ENCODE data around the gene PSG7. TPM values are rescaled to one million over a fixed set of nuclear protein-coding genes. Genes with fewer than 3 reads are reported as not detected.
A peak's percentile ranks its signal among the peaks of the same experiment; 100 is the strongest.
"Not testable (repeated sequence)": the region's sequence is repeated elsewhere in the genome, so short reads cannot be mapped to it uniquely, and the experiment has no call there.

PSG7 gene
- under 1 TPM in 1 of 3 donors, not detected in 2; 0.35 TPM for polyA plus RNA-seq (ENCODE audit: insufficient read length in 3 of 3)

DNA sequence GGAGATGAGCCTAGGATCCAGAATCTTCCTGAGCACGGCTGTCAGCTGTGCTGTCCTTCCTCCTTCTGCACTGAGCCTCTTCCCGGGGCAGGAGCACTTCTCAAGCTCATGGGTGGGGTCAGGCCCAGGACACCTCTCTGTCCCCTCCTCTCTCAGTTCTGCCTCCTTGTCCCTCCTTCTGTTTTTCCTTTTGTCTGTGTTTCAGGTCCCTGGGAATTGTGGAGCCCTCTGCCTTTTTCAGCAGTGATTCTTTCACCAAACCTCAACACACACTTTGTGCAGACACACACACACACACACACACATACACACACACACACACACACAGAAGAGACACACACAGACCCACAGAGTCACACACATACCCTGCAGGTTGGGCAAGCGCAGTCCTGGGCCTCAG, at the start of gene PSG7:
Gene PSG7 (minus strand): TSS at position 101 of the 400 bp plus-strand sequence. CDS start 131 bp downstream, outside the sequence.
- DNase-seq (ENCODE audit: low read depth in 3 of 3, low spot score in 2 of 3): not testable (repeated sequence)

- no peak for DNase-seq (ENCODE audit: low read depth in 3 of 3, low spot score in 2 of 3)
Measured at GRCh38 chr19:42985588-42985987, 48.6 kb upstream of the PSG7 start.

- DNase-seq (ENCODE audit: low read depth in 3 of 3, low spot score in 2 of 3): not testable (repeated sequence)
Measured at GRCh38 chr19:42982111-42982510, 45.1 kb upstream of the PSG7 start.

- DNase-seq (ENCODE audit: low read depth in 3 of 3, low spot score in 2 of 3): not testable (repeated sequence)
Measured at GRCh38 chr19:42971451-42971850, 34.4 kb upstream of the PSG7 start.

DNA sequence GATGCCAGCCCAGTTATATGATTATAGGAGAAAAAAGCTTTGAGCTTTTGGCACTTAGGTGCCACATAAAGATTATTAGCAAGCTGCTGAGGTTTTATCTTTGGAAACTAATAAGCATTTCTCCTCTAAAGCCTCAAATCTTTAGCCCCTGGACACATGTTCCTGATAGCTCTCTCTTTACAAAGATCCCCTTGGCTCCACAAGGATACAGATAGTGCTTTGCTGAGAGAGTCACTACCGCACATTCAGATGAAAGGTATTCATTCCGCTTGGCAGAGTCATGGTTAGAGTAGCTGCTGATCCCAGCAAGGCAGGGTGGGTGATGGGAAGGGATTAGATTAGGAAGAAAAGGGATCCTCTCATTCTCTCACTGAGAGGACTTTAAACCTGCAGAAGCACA, 28.2 kb upstream of the PSG7 start:
- DNase-seq (ENCODE audit: low read depth in 3 of 3, low spot score in 2 of 3): no peak

DNA sequence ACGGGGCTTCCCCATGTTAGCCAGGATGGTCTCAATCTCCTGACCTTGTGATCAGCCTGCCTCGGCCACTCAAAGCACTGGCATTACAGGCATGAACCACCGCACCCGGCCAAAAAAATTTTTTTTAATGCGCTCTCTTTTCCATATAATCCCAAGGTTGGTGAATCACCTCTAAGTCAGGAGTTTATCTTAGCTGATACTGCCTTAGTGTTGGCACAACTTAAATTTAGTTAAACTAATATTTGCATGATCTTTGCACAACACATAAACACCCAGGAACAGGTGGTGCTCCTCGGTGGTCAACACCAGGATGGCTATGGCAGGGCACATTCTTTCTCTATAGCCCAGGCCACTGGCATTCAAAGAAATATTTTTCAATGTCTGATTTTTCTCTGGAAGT, 24.1 kb upstream of the PSG7 start:
- DNase-seq (ENCODE audit: low read depth in 3 of 3, low spot score in 2 of 3): no peak

DNA sequence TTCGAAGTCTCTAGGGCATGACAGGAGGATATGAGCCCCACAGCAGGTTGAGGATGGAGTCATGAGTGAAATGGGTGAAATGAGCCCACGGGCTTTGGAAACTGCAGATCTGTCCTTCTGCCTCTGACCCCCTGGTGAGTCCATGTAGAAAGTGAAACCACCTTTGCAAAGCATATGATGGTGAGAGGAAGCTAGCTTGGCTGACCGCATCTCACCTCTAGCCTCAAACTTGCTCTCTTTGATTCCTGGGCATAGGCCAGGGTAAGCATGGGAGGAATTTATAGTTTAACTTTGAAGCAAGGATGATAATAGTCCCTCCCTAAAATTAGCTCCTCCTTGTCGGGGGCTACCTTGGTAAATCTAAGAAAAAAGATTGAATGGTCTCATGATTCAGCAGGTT, 15.1 kb upstream of the PSG7 start:
- not testable (repeated sequence) for DNase-seq (ENCODE audit: low read depth in 3 of 3, low spot score in 2 of 3)

DNA sequence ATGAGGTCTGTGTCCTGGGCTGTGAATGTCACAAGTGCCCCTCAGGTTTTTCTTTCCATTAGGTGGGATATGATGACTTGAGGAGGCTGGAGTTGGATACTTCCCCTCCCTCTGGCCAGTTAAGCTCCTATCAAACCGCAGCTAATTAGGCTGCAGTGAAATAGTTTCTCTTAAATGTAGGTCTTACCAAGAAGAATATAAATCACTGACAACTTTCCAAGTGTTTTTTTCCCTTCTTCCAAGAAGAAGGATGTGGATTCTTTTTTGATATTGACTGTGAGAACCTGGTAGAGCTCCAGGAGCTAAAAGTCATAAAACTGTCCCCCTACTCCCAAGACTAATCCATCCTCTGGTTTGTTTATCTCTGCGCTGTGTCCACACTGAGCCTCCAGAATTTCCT, 14.5 kb upstream of the PSG7 start:
- peak in 1 of 3 donors; percentile 6 for DNase-seq (ENCODE audit: low read depth in 3 of 3, low spot score in 2 of 3)

DNA sequence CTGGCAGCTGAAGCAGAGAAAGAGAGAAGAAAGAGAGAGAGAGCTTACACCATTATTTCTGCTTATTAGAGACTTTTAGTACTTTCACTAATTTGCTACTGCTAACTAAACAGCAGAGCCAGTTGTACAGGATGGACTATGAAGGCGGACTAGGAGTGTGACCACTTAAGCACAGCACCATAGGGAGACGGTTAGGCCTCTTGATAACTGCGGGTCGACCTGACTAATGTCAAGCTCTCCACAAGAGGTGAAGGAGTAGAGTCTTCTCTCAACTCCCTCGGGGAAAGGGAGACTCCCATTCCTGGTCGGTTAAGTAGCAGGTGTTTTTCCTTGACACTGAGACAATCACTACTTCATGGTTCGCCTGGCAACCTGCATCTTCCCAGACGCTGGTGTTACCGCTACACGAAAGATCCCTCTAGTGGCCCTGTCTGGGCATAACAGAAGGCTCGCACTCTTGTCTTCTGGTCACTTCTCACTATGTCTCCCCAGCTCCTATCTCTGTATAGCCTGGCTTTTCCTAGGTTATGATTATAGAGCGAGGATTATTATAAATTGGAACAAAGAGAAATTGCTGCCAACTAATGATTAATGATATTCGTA, 5.3 kb upstream of the PSG7 start:
- no peak for DNase-seq (ENCODE audit: low read depth in 3 of 3, low spot score in 2 of 3)

GRCh38 chr19:42934726-42935125, 2.3 kb downstream of the PSG7 start:
- DNase-seq (ENCODE audit: low read depth in 3 of 3, low spot score in 2 of 3): not testable (repeated sequence)

DNA sequence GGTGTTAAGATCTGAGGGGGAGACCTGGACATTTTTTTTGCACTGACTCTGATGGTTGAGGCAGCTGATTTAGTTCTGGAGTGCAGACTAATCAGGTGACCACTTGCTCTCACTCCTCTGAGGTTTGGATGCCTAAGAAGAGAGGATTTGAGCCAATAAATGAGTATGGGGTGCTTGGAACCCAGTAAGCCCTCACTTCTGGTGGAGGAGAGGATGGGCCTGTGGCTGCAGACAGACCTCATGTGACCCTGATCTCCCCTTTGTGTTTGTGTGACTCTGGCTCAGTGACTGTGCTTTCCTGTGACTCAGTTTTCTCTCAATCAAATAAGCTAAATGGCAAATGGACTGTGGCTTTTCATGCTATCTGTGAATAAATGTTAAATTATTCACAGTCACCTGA, 2.8 kb downstream of the PSG7 start:
- not testable (repeated sequence) for DNase-seq (ENCODE audit: low read depth in 3 of 3, low spot score in 2 of 3)

GRCh38 chr19:42933412-42933811, 3.6 kb downstream of the PSG7 start:
- not testable (repeated sequence) for DNase-seq (ENCODE audit: low read depth in 3 of 3, low spot score in 2 of 3)

GRCh38 chr19:42932485-42933101, 4.4 kb downstream of the PSG7 start:
- DNase-seq (ENCODE audit: low read depth in 3 of 3, low spot score in 2 of 3): not testable (repeated sequence)

- DNase-seq (ENCODE audit: low read depth in 3 of 3, low spot score in 2 of 3): not testable (repeated sequence)
Measured at GRCh38 chr19:42930214-42930613, 6.8 kb downstream of the PSG7 start.

DNA sequence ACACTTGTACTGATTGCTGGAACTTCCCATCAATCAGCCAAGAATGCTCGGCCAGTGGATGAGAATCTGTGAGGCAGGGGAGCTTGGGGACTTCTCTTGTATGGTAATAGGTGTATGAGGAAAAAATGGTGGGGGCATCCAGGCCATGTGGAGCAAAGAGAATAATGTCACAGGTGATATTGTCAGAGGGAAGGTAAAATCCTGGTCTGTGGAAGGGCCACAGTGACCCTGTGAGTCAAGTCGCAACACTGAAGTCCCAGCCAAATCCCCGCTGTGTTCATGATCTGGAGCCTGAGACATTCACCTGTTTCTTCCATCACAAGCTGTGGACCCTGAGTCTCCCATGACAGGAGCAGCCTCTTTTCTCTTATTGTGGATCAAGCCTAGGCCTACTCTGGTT, 8.1 kb downstream of the PSG7 start:
- no peak for DNase-seq (ENCODE audit: low read depth in 3 of 3, low spot score in 2 of 3)

- no peak for DNase-seq (ENCODE audit: low read depth in 3 of 3, low spot score in 2 of 3)
Measured at GRCh38 chr19:42926781-42927180, 10.2 kb downstream of the PSG7 start.

GRCh38 chr19:42923106-42923505, 13.9 kb downstream of the PSG7 start:
- not testable (repeated sequence) for DNase-seq (ENCODE audit: low read depth in 3 of 3, low spot score in 2 of 3)

GRCh38 chr19:42920971-42921370, 16.0 kb downstream of the PSG7 start:
- DNase-seq (ENCODE audit: low read depth in 3 of 3, low spot score in 2 of 3): not testable (repeated sequence)

DNA sequence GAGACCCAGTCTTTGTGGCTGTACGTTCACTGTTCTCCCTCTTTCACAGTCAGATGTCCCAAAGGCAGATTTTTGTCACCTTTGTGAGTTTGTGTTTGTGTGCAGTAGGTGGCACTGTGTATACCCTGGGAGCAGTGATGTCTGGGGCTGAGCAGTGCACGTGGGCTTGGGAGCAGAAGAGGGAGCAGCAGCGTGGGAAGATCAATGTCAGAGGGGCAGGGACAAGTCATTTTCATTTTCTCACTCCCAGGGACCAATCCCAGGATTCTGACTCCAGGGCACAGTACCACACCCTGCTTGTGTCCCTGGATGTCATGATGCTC, 17.3 kb downstream of the PSG7 start:
- no peak for DNase-seq (ENCODE audit: low read depth in 3 of 3, low spot score in 2 of 3)

DNA sequence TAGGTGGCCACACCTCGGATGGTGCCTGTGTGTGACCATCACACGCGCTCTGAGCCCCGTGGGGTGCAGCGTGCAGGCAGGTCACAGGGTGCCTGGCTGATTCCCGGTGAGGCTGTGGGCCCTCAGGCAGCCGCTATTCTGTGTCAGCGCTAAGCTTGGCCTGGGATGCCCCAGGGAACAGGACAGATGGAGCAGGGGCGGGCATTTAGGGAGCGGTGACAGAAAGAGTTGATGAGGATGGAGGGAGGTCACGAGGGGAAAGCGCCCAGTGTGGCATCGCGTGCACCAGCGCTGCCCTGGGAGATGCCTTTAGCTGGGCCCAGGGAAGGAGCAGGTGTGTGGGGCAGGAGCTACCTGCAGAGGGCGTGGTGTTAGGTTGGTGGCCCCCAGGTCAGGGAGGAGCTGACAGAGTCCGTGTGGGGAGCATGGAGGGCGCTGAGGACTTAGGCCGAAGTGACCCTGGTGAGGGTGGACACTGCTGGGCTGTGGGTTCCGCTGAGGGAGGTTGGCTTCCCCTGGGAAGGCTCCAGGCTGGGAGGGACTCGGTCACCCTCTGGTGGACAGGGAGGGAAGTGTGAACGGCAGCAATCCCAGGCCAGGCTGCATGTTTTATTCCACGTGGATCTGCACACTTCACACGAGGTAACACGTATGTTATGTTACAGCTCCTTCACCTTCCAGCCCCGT, 17.8 kb downstream of the PSG7 start:
- not testable (repeated sequence) for DNase-seq (ENCODE audit: low read depth in 3 of 3, low spot score in 2 of 3)

DNA sequence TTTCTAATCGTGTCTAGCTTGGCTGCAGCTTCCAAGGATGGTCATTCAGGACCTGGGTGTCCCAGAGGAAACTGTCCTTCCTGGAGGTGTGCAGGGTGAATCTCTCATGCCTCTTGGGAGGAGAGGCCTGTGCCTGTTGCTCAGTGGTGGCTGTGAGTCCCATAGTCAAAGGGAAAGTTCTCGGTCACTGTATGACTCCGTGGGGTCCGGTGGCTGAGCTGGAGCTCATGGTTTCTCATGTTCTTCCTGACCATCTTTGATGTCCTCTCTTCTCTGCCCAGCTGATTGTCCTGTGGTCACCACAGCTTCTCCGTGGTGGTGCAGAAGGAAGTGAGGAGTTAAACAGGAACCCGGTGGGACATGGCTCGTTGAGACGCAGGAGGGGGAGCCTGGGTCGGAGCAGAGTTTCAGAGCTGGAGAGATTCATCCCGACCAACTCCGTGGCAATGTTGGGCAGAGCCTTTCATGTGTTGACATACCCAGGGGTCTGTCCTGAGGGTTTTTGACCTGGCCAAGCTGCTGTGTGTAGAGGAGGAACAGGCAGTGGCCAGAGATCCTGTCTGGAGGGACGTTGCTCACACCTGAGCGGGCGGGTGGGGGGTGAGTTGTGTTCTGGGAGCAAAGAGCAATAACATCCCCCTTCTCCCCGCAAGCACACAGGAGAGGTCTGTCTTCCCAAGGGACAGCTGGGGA, 18.5 kb downstream of the PSG7 start:
- not testable (repeated sequence) for DNase-seq (ENCODE audit: low read depth in 3 of 3, low spot score in 2 of 3)
